HG03135 (cell line): Measurements from ENCODE around the gene ACSM2B.
"Not testable (repeated sequence)": the region's sequence is repeated elsewhere in the genome, so short reads cannot be mapped to it uniquely, and the experiment has no call there.

Source experiments
- ATAC-seq: cut with Tn5 transposase; IDR thresholded peaks from one replicate; pipeline ENCODE4 v1.9.1; 2021; ENCODE audit warnings: mild to moderate bottlenecking, moderate library complexity; ENCODE audit not compliant: unreplicated experiment

ACSM2B gene

DNA sequence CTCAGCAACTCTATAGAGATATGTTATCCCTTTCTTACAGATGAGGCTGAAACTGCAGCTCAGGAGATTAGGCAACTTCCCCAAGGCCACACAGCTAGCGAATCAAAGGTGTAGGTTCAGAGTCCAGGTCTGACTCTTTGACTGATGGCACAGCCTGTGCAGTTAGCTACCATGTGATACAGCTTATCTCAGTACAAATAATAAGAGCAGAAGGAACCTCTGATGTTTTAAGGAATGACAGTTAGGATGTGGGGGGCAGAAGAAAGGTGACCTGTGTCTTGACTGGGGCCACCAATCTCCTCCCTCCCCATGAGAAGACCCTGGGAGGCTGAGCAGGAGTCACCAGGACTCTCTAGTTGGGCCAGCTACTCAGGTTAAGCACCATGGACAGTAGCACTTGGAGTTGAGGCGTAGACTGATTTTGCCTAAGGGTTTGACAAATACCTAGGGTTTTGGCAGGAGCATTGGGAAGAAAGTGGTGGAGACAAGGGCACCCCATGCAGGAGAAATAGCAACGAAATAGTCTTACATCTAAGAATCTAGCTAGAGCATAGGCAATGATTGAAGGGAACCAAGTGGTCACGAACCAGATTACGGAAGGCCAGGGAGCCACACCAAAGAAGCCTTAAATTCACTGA, 22.8 kb upstream of the ACSM2B start:
- ATAC-seq, result no peak

DNA sequence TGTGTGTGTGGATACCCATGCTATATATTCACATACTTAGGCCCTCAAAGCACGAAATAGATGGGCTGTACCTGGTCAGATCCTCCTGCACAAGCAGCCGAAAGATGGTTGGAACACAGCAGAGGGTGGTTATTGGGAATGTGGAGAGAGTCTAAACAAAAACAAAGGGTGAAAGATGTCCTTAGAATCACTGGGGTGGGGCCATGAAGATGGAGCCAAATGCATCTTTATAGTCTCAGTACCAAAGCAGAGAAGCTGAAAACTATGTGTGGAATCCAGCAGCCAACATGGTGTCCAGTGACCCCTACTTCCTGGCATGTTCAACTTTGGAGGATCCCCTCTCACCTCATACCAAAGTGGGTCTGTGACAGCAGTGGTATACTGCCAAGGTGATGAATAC, 19.5 kb upstream of the ACSM2B start:
- ATAC-seq, result not testable (repeated sequence)

- not testable (repeated sequence) for ATAC-seq
Measured at GRCh38 chr16:20595068-20595467, 18.9 kb upstream of the ACSM2B start.

- not testable (repeated sequence) for ATAC-seq
Measured at GRCh38 chr16:20592780-20593179, 16.6 kb upstream of the ACSM2B start.

DNA sequence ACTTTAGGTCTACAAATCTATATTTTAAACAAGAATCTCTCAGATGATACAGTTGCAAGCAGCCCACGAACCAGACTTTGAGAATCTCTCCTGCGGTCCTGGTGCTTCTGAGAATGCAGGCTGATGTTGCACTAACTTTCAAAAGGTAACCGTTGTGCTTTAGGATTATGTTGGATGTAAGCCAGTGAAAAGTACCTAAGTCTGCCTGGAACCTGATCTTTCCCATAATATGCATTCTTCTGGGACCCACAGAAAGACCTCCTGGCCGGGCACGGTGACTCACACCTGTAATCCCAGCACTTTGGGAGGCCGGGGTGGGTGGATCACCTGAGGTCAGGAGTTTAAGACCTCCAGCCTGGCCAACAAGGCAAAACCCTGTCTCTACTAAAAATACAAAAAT, 13.3 kb upstream of the ACSM2B start:
- not testable (repeated sequence) for ATAC-seq

GRCh38 chr16:20587645-20588074, 11.5 kb upstream of the ACSM2B start:
- ATAC-seq, result not testable (repeated sequence)

- not testable (repeated sequence) for ATAC-seq
Measured at GRCh38 chr16:20586716-20587115, 10.5 kb upstream of the ACSM2B start.

DNA sequence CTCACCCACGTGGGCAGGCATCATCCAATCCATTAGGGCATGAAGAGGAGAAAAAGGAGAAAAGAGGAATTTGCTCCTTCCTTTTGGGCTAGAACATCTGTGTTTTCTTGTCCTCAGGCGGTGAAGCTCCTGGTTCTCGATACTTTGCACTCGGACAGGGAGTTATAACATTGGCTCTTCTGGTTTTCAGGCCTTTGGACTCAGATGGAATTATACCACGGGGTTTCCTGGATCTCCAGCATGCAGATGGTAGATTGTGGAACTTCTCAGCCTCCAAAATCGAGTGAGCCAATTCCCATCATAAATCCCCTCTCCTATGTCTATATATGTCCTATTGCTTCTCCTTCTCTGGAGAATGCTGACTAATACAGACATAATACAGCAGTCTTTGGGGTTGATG, 9.9 kb upstream of the ACSM2B start:
- not testable (repeated sequence) for ATAC-seq

GRCh38 chr16:20580487-20581259, 4.5 kb upstream of the ACSM2B start:
- ATAC-seq, result not testable (repeated sequence)

DNA sequence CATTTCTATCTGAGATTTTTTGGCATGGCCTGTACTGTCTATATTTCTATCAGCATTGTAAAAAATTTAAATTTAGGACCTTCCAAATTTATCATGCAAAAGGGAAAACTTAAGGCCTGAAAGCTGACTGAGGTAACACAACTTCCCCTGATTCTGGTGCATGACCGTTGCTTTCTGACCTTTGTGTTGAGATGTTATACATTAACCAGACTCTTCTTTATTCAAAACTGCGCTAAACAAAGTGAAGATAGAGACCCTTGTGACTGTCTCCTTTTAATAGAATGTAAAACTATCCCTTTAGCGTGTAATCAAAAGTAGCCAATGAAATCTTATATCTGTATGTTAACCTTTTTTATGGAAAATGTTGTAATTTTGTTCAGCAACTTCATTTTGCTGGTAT, 1.9 kb upstream of the ACSM2B start:
- ATAC-seq, result not testable (repeated sequence)

GRCh38 chr16:20569117-20569651, 7.0 kb downstream of the ACSM2B start:
- not testable (repeated sequence) for ATAC-seq

DNA sequence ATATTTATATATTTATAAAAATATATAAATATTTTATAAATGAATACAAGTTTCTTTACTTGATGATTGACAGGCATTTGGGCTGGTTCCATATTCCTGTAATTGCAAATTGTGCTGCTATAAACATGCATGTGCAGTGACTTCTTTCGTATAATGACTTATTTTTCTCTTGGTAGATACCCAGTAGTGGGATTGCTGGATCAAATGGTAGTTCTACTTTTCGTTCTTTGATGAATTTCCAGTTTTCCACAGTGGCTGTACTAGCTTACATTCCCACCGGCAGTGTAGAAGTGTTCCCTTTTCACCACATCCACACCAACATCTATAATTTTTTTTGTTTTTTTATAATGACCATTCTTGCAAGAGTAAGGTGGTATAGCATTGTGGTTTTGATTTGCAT, 7.8 kb downstream of the ACSM2B start:
- no peak for ATAC-seq

DNA sequence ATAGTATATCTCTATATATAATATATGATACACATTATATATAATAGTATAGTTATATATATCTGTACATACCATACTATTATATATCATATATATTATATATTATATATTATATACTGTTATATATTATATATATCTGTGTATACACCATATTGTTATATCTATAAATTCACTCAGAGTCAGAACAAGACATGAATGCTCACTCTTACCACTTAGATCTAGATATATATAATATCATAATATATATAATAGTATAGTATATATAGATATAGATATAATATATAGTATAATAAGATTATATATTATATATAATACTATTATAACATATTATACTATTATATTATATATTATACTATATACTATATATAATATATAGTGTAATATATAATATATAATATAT, 9.3 kb downstream of the ACSM2B start:
- no peak for ATAC-seq

DNA sequence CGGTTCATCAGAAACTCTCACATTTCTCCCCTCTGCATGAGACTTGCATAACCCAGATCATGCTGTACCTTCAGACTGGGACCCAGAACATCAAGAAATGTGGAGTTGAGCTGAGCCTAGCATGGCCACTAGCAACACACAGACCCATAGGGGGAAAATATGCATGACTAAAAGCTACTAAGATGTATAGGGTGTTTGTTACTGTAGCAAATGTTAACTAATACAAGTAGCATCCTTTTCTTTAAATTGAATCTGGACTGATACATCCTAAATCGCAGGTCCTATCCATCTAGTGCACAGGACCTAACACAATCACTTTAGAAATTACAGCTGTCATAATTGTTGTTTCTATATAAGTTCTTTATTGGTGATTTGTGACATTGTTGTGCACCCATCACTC, 10.8 kb downstream of the ACSM2B start:
- ATAC-seq, result not testable (repeated sequence)

GRCh38 chr16:20564218-20564617, 11.9 kb downstream of the ACSM2B start:
- not testable (repeated sequence) for ATAC-seq

DNA sequence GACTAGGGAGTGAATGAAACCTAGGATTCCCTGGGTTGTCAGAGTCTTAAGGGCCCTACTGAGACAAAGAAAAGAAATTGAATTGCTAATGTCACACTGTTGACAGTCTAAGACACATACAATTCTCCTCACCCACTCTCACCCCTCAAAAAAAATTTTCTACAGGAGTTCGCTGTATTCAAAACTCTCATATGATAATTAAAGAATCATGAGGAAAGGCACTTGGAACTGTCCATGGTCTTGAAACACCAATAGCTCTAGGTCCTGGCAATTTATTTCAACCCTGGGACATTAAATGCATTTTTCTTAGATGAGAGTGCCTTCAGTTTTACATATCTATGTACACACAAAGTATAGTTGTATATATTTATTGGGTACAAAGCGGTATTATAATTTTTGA, 20.5 kb downstream of the ACSM2B start:
- ATAC-seq, result not testable (repeated sequence)

- not testable (repeated sequence) for ATAC-seq
Measured at GRCh38 chr16:20554689-20555088, 21.5 kb downstream of the ACSM2B start.

DNA sequence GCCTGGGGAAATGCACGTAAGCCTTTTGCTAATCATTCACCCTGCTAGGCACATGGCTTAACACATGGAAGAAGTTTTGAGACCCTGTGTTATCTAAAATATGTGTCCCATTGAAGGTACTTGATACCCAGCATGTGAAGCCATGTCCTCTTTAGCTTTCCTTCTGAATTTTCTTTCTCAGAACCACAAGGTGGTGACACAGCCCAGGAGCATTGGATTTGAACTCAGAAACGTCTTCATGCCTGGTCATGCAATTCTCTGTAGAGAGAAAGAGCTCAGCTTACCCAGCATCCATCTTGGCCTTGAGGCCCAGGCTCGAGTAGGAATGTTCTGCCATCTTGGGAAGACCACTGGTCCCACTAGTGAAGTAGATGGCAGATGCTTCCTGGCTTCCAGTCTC, 22.7 kb downstream of the ACSM2B start:
- not testable (repeated sequence) for ATAC-seq

DNA sequence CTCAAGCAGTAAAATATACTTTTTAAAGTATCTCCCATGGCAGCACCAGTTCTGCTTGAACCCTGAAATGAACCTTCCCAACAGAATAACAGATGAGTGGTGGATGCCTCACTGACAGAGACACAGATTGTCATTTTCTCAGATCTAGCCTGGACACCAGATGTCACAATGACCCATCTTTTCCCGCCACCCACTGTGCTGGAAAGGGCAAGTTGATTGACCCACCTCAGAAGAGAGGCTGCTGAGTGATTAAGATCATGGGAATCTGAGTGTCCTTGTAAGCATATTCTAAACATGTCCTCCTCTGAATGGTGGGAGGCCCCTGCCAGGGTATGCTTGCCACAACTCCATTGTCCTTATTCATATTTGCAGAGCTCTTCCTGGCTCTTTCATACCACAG, 29.2 kb downstream of the ACSM2B start:
- ATAC-seq, result not testable (repeated sequence)

DNA sequence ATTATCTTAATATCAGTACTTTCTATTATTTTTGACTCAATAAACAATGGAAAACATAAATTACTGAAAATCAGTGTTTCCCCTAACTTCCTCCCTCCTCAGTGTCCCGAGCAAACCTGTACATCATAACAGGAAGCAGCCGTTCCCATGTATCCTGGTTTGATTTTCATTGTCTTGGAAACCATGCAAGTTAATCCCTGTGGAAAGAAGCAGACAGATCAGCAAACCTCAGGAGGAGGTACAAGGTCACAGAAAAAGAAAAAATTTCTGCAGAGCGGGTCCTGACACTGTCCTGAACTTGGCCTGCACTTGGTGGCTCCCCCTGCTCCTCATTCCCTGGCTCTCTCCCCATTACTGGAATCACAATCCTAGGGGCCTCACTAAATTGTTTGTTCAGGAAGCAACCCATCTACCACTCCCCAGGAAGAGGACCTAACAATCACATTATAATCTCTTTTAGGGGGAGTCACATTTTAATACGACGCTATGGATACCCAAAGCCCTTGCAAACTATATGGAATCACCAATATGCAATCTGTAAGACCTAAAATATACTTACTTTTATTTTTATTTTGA, 29.8 kb downstream of the ACSM2B start:
- ATAC-seq, result not testable (repeated sequence)

DNA sequence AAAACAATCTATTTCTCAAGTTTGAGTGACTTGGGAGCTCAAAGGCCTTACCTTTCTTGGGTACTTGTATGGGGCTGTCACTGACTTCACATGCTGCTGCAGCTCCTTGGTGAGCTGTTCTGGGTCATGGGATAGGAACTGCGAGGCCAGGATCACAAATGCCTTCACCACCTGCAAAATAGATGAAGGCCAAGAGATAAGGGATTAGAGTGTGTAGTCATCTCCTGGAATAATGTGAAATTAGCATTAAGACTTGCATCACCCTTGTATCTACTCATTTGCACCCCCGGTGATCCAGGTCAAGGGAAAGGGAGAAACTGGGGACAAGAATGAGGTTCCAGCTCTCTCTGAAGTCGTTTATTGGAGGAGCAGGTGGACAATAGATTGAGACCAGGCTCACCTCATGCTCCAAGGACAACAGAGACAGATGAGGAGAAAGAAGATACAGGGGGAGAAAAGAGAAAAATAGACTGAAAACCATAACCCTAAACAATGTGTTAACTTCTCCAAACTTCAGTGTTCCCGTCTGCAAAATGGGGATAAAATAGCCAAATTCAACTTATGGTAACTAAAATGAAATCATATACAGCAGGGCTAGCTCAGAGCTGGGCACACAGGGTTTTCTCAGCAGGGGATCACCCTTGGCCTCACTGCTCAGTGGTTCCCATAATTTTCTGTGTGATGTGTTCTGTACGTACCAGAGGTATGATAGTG, 35.4 kb downstream of the ACSM2B start:
- not testable (repeated sequence) for ATAC-seq
